ENCODE results near the gene ZNF587.

GRCh38 chr19:57886046-57886445 is 36.4 kb downstream of the ZNF587 start:
- TF ChIP-seq CTCF (IDR thresholded peaks at IDR 0.05; ENCODE audit: borderline replicate concordance, extremely low read depth, low read length, poor library complexity, severe bottlenecking) (no peak), EZH2 (IDR thresholded peaks at IDR 0.05; ENCODE audit: borderline replicate concordance, low read depth, low read length, severe bottlenecking) (no peak)
